ENCODE results near the gene EPHA3.

Gene EPHA3

GRCh38 chr3:89268059-89268458 lies 160.6 kb downstream of the EPHA3 start:
- TF ChIP-seq CTCF (conservative IDR thresholded peaks at IDR 0.05; ENCODE audit: low read length) = no peak
- no peak for DNase-seq (ENCODE audit: low read depth)
- no peak overlapping the region for H3K4me3 ChIP-seq (ENCODE audit: low read length)

- TF ChIP-seq CTCF (conservative IDR thresholded peaks at IDR 0.05; ENCODE audit: low read length) = no peak
- no peak overlapping the region for H3K4me3 ChIP-seq (ENCODE audit: low read length)
- DNase-seq (ENCODE audit: low read depth) = no peak
These were observed 162.8 kb downstream of the EPHA3 start for GRCh38 chr3:89270201-89270600.

GRCh38 chr3:89275001-89275400 lies 167.6 kb downstream of the EPHA3 start:
- no peak for TF ChIP-seq CTCF (conservative IDR thresholded peaks at IDR 0.05; ENCODE audit: low read length)
- H3K4me3 ChIP-seq (ENCODE audit: low read length) = no peak overlapping the region
- no peak for DNase-seq (ENCODE audit: low read depth)

- TF ChIP-seq CTCF (conservative IDR thresholded peaks at IDR 0.05; ENCODE audit: low read length) = no peak
- H3K4me3 ChIP-seq (ENCODE audit: low read length) = no peak overlapping the region
- DNase-seq (ENCODE audit: low read depth) = no peak
These were observed 168.7 kb downstream of the EPHA3 start for GRCh38 chr3:89276116-89276515.

GRCh38 chr3:89278302-89279025 lies 171.0 kb downstream of the EPHA3 start:
- H3K4me3 ChIP-seq (ENCODE audit: low read length) = no peak overlapping the region
- DNase-seq (ENCODE audit: low read depth) = no peak
- TF ChIP-seq CTCF (conservative IDR thresholded peaks at IDR 0.05; ENCODE audit: low read length) = no peak

- DNase-seq (ENCODE audit: low read depth) = no peak
- no peak for TF ChIP-seq CTCF (conservative IDR thresholded peaks at IDR 0.05; ENCODE audit: low read length)
- H3K4me3 ChIP-seq (ENCODE audit: low read length) = no peak overlapping the region
These were observed 172.9 kb downstream of the EPHA3 start for GRCh38 chr3:89280301-89280700.

- H3K4me3 ChIP-seq (ENCODE audit: low read length) = no peak overlapping the region
- no peak for TF ChIP-seq CTCF (conservative IDR thresholded peaks at IDR 0.05; ENCODE audit: low read length)
- DNase-seq (ENCODE audit: low read depth) = no peak
These were observed 173.5 kb downstream of the EPHA3 start for GRCh38 chr3:89280822-89281365.
